Colonic mucosa (tissue), 4 donors: ENCODE measurements around the gene FBLN5. TPM values are rescaled to one million over a fixed set of nuclear protein-coding genes. Genes with fewer than 3 reads are reported as not detected.

Source experiments
- DNase-seq: peaks from one replicate; pipeline ENCODE4 v3.0.0-alpha.2; 2020
- H3K27ac ChIP-seq: fragments of 200-600 bp; one replicate; pipeline ENCODE4 v1.8.0; 2021
- H3K27me3 ChIP-seq: fragments of 200-600 bp; one replicate; pipeline ENCODE4 v1.8.0; 2021
- H3K36me3 ChIP-seq: fragments of 200-600 bp; one replicate; pipeline ENCODE4 v1.8.0; 2021
- H3K4me1 ChIP-seq: fragments of 200-600 bp; one replicate; pipeline ENCODE4 v1.8.0; 2021; ENCODE audit warnings: mild to moderate bottlenecking
- H3K4me3 ChIP-seq: fragments of 200-600 bp; one replicate; pipeline ENCODE4 v1.8.0; 2021
- H3K9ac ChIP-seq, 2 donors: one replicate each; pipeline ENCODE4 v1.7.0; 2013; ENCODE audit warnings: control low read depth in 2 of 2, low read depth in 2 of 2, low read length in 2 of 2
- H3K9me3 ChIP-seq: fragments of 200-600 bp; one replicate; pipeline ENCODE4 v1.8.0; 2021
- intact Hi-C: fragments of 100-400 bp; cut with DNase I; formaldehyde crosslinking; loops from one replicate; pipeline ENCODE4 v1.14.1; 2022
- total RNA-seq, 2 donors: library from RNA; stranded (reverse); fragmentation: NEBNext Ultra II Directional in 1 of 2; extraction: Animal tissue kit (Norgen Biotek cat#: 25700) in 1 of 2; gene quantifications; one replicate each; pipeline ENCODE4 v1.2.1, GENCODE V29; 2021
- TF ChIP-seq, protein P1 (sequence below): fragments of 200-600 bp; IDR thresholded peaks from one replicate; pipeline ENCODE4 v1.8.0; 2022; ENCODE audit warnings: antibody characterized with exemption, mild to moderate bottlenecking
- donor health status: healthy.
- donor health status: DM: no; HTN: no; CAD: no.
- donor health status: DM: no; HTN: no; CAD: no.

FBLN5 gene
- total RNA-seq, 2 donors from 2014 or later = 4.2 to 14.5 TPM

DNA sequence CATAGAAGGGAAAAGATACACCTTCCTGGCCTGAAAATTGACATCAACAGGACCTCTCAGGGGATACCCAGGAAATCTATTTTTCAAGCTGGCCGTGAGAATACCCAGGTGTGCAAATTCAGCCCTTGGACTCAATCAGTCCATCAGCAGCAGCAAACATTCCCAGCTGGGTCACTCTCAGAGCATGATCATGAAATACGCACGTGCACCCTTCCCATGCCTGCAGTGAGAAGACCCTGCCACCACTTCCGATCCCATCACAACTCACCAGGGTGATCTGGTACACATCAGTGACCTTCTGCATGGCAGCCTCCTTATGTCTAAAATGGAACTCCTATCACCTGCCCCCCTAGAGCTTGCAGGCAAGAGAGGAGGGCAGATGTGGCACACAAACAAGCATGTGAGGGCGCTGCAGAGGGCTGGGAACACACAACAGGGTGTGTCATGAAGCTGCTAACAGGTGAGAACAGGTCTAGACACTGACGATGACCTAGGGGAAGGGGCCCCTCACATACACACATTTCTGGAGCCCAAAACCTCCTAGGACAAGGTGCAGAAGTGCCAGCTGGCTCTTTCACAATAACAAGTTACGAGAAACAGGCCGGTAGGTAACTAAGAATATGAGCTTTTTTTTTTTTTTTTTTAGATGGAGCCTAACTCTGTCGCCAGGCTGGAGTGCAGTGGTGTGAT is 42.4 kb downstream of the FBLN5 start:
- Histone ChIP-seq H3K27ac (no peak overlapping the region), H3K9me3 (no peaks in the 10 kb centered on the region), H3K4me1 (peaks cover 4% of the 10 kb centered on the region), H3K27me3 (no peaks in the 10 kb centered on the region), H3K9ac (no peak overlapping the region), H3K4me3 (no peak overlapping the region), H3K36me3 (no peaks in the 10 kb centered on the region)
- TF ChIP-seq, protein P1, sequence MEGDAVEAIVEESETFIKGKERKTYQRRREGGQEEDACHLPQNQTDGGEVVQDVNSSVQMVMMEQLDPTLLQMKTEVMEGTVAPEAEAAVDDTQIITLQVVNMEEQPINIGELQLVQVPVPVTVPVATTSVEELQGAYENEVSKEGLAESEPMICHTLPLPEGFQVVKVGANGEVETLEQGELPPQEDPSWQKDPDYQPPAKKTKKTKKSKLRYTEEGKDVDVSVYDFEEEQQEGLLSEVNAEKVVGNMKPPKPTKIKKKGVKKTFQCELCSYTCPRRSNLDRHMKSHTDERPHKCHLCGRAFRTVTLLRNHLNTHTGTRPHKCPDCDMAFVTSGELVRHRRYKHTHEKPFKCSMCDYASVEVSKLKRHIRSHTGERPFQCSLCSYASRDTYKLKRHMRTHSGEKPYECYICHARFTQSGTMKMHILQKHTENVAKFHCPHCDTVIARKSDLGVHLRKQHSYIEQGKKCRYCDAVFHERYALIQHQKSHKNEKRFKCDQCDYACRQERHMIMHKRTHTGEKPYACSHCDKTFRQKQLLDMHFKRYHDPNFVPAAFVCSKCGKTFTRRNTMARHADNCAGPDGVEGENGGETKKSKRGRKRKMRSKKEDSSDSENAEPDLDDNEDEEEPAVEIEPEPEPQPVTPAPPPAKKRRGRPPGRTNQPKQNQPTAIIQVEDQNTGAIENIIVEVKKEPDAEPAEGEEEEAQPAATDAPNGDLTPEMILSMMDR = no peak
- intact Hi-C loops = loop anchor here (5.0 kb wide), 1 partner anchor 253 kb away; no protein-coding TSS in a partner anchor
- no peak for DNase-seq

DNA sequence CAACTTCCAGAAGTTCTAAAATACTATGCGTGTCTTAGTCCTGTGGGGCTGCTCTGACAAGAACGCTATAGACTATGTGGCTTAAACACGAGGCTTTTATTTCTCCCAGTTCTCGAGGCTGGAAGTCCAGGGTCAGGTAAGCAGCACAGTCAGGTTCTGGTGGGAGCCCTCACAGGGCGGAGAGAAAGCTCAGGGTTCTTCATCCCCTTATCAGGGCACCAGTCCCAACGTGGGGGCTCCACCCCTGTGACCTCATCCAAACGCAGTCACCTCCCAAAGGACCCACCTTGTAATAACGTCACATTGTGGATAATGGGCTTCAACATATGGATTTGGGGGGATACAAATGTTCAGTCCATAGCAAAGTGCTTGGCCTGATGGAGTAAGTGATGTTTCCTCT is 43.0 kb downstream of the FBLN5 start:
- no peak overlapping the region for H3K9ac ChIP-seq
- intact Hi-C loops = loop anchor here (5.0 kb wide), 1 partner anchor 252 kb away; no protein-coding TSS in a partner anchor
- no peak for DNase-seq
- no peaks in the 10 kb centered on the region for H3K36me3 ChIP-seq
- peaks cover 4% of the 10 kb centered on the region for H3K4me1 ChIP-seq
- TF ChIP-seq, protein P1 = no peak
- no peak overlapping the region for H3K4me3 ChIP-seq
- no peak overlapping the region for H3K27ac ChIP-seq
- no peaks in the 10 kb centered on the region for H3K27me3 ChIP-seq
- no peaks in the 10 kb centered on the region for H3K9me3 ChIP-seq

DNA sequence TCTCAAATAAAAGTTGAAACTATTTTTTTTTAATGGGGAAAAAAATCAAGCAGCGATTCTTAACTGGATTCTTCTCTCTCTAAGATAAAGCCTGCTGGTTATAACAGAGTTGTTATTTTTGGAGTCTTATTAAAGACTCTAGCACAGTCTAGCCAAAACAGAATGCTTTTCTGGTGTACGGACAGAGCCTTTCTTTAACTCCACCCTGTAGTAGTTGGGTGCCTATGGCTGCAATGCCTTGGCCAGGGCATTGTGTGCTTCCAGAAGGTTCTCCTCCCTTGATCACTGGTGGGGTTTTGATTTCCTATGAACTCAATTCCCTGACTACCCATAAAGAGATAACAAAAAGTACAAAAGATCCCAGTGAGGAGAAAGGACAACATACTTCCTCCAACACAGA is 44.4 kb downstream of the FBLN5 start:
- no peak overlapping the region for H3K4me3 ChIP-seq
- TF ChIP-seq, protein P1 = no peak
- no peaks in the 10 kb centered on the region for H3K36me3 ChIP-seq
- intact Hi-C loops = loop anchor here (5.0 kb wide), 1 partner anchor 251 kb away; no protein-coding TSS in a partner anchor
- no peak overlapping the region for H3K9ac ChIP-seq
- H3K27ac ChIP-seq = no peak overlapping the region
- H3K27me3 ChIP-seq = no peaks in the 10 kb centered on the region
- no peak for DNase-seq
- H3K4me1 ChIP-seq = peaks cover 4% of the 10 kb centered on the region
- H3K9me3 ChIP-seq = no peaks in the 10 kb centered on the region

DNA sequence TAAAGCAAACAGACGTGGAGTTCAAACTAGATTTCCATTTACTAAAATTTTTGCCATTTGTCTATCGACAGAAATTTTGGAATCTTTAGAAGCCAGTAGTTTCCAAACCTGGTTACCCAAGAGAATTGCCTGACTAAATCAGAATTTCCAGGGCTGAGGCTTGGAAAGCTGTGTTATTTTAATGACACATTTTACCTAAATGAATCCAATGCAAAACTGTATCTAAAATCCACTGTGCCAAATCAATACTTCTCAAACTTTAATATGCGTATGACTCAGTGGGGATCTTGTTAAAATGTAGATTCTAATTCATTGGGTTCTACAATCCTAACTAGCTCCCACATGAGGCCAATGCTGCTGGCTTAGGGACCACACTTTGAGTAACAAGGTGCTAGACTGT is 45.2 kb downstream of the FBLN5 start:
- no peaks in the 10 kb centered on the region for H3K27me3 ChIP-seq
- peaks cover 4% of the 10 kb centered on the region for H3K4me1 ChIP-seq
- no peak overlapping the region for H3K9ac ChIP-seq
- intact Hi-C loops = loop anchor here (5.0 kb wide), 1 partner anchor 250 kb away; no protein-coding TSS in a partner anchor
- no peaks in the 10 kb centered on the region for H3K36me3 ChIP-seq
- H3K9me3 ChIP-seq = no peaks in the 10 kb centered on the region
- TF ChIP-seq, protein P1 = no peak
- no peak for DNase-seq
- no peak overlapping the region for H3K27ac ChIP-seq
- H3K4me3 ChIP-seq = no peak overlapping the region

DNA sequence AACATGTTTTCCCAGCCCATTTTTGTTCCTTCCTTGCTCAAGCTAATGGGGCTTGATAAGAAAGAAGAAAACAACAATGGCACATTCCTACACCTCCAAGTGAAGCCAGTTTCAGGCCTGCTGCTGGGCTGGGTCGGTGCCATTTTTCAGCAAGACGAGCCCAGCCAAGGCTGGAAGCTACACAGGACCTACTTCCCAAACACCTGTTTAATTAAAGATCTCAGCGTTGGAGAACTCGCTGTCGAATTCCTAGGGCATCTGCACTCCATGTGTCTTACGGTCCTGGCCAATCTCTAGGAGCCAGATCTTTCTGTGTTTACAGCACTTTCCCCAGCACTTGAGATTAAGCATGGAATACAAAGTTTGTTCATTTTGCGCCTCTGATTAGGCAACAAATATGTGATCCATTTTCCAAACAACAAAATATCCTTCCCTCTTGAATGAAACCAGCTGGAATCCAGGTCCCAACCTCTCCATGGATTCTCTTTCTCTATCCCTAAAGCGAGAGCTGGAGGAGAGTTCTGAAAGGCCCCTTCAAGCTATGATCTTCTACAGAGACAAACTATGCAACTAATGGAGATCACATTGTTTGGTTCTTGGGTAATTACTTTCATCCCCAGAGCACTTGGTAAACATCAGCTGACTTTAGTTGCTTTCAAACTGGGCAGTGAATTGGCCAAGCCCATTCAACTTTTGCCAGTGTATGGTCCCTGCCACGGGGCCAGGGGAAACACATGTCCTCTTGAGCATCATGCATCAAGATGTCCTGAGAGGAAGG is 45.9 kb downstream of the FBLN5 start:
- Histone ChIP-seq H3K9ac (no peak overlapping the region), H3K36me3 (no peaks in the 10 kb centered on the region), H3K27me3 (no peaks in the 10 kb centered on the region), H3K4me1 (peaks cover 2% of the 10 kb centered on the region), H3K4me3 (no peak overlapping the region), H3K27ac (no peak overlapping the region), H3K9me3 (no peaks in the 10 kb centered on the region)
- intact Hi-C loops = loop anchor here (5.0 kb wide), 1 partner anchor 249 kb away; no protein-coding TSS in a partner anchor
- DNase-seq = no peak
- TF ChIP-seq, protein P1 = no peak
